Mesothelial cell of epicardium (in vitro differentiated cells): Measurements from ENCODE around the gene FBXL16. TPM values are rescaled to one million over a fixed set of nuclear protein-coding genes. Genes with fewer than 3 reads are reported as not detected.

ENCODE experiments used
- DNase-seq, 2 experiments: peaks; one replicate each; pipeline ENCODE4 v3.0.0; 2021; ENCODE audit warnings: low spot score in 2 of 2; ENCODE audit not compliant: unreplicated experiment in 2 of 2
- H3K27ac Mint-ChIP-seq: 2 replicates; pipeline ENCODE4 v1.8.0; 2021; ENCODE audit warnings: mixed read lengths
- H3K27me3 Mint-ChIP-seq: 2 replicates; pipeline ENCODE4 v1.8.0; 2021; ENCODE audit warnings: low read depth, mixed read lengths
- H3K36me3 Mint-ChIP-seq: 2 replicates; pipeline ENCODE4 v1.8.0; 2021; ENCODE audit warnings: mixed read lengths
- H3K4me1 Mint-ChIP-seq: 2 replicates; pipeline ENCODE4 v1.8.0; 2021; ENCODE audit warnings: mixed read lengths
- H3K4me3 Mint-ChIP-seq: 2 replicates; pipeline ENCODE4 v1.8.0; 2021; ENCODE audit warnings: mild to moderate bottlenecking, moderate library complexity, mixed read lengths
- H3K9me3 Mint-ChIP-seq: 2 replicates; pipeline ENCODE4 v1.8.0; 2021; ENCODE audit warnings: mixed read lengths
- CTCF ChIP-seq: fragments of 200-600 bp; sonication (generic); IDR thresholded peaks from one replicate; pipeline ENCODE4 v1.5.0; 2021; ENCODE audit warnings: antibody characterized with exemption; ENCODE audit not compliant: unreplicated experiment
- total RNA-seq: library from RNA; stranded (reverse); gene quantifications from 3 replicates; pipeline ENCODE4 v1.2.1, GENCODE V29; 2021

The FBXL16 gene
- total RNA-seq, 1 donor from 2014 or later = 0.85 TPM

DNA sequence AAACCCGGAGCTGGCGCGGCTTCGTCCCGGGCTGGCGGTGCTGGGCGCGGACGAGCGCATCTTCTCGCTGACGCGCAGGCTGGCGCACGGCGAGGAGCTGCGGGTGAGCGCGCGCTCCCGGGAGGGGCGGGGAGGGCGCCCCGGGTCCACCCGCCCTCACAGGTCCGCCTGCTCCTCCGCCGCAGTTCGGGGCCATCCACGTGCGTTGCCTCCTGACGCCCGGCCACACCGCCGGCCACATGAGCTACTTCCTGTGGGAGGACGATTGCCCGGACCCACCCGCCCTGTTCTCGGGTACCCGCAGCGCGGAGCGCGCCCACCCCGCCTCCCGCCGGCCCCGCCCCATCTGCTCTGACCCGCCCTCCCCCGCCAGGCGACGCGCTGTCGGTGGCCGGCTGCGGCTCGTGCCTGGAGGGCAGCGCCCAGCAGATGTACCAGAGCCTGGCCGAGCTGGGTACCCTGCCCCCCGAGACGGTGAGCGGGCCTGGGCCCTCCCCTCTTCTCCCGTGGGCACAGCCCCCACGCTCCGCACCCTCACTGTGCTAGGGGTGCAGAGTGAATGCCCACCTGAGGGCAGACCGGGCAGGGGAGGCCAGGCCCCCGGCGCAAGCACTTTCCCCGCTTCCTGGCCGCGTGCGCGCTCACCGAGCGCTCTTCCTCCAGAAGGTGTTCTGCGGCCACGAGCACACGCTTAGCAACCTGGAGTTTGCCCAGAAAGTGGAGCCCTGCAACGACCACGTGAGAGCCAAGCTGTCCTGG, 22.7 kb upstream of the FBXL16 start:
- no peaks in the 10 kb centered on the region for H3K9me3 Mint-ChIP-seq
- no peak for TF ChIP-seq CTCF

DNA sequence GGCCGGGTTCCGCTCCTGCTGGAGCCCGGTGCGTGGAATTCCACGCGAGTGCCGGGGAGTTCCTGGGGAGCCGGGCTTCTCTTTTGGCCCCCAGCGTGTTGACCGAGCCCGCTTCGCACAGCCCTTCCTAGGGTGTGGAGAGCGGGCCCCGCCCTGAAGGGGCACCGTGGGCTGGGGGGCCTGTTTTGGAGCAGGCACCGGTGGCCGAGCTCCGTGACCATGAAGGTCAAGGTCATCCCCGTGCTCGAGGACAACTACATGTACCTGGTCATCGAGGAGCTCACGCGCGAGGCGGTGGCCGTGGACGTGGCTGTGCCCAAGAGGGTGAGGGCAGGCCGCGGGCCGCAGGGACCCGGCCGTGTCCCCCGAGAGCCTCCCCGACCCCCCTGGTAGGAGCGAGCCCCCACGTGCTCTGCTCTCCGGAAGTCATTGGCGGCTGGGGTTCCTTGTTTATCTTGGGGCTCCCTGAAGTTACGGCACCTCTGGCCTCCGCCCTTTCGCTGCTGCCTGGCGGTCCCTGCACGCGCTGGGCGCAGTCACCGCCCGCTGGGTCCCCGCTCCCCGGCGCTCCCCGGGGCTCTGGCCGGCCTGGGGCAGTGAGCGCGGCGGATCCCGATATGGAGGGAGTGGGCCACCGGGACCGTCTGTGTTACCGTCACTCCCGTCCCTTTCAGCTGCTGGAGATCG, 21.8 kb upstream of the FBXL16 start:
- DNase-seq = no peak
- H3K27ac Mint-ChIP-seq = no peak overlapping the region
- H3K9me3 Mint-ChIP-seq = no peaks in the 10 kb centered on the region
- peaks cover 18% of the 10 kb centered on the region for H3K27me3 Mint-ChIP-seq
- no peaks in the 10 kb centered on the region for H3K4me1 Mint-ChIP-seq
- peak overlapping the region; percentile 20 for H3K4me3 Mint-ChIP-seq
- no peaks in the 10 kb centered on the region for H3K36me3 Mint-ChIP-seq
- TF ChIP-seq CTCF = no peak

More for the DNA sequence above, 22.7 kb upstream of the FBXL16 start:
- Mint-ChIP-seq H3K4me1 (no peaks in the 10 kb centered on the region), H3K27ac (no peak overlapping the region), H3K27me3 (peaks cover 18% of the 10 kb centered on the region), H3K4me3 (peak overlapping the region; percentile 53), H3K36me3 (peaks cover 1% of the 10 kb centered on the region)
- DNase-seq = peak in 1 of 2 experiments; percentile 58

GRCh38 chr16:726438-727290, 21.1 kb upstream of the FBXL16 start, which contains the start of the genes CCDC78 and HAGHL:
CCDC78 (minus strand) TSS chr16:726443; CDS start chr16:726367, 76 bp downstream.
HAGHL (plus strand) TSS chr16:727106; CDS start chr16:727510, 404 bp downstream.
- Mint-ChIP-seq H3K4me3 (peak within 1 kb of the TSS; percentile 60), H3K27ac (no peak within 1 kb of the TSS), H3K27me3 (peaks cover 18% of the 10 kb centered on the region), H3K36me3 (no peaks in the 10 kb centered on the region), H3K4me1 (no peaks in the 10 kb centered on the region), H3K9me3 (no peaks in the 10 kb centered on the region)
- no peak for DNase-seq
- no peak for TF ChIP-seq CTCF

DNA sequence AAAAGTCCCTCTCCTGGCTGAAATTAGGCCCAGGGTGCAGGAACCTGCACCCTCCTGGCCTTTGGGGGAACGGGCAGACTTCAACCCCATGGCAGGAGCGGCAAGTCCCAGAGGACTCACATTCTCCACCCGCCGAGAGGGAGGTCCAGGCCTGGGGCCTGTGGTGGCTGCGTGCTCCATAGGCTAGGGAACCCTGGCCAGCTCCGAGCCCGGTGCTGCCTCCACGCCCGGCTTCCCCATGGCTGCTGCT, 20.5 kb upstream of the FBXL16 start:
- no peak for DNase-seq
- peak overlapping the region; percentile 60 for H3K4me3 Mint-ChIP-seq
- H3K9me3 Mint-ChIP-seq = no peaks in the 10 kb centered on the region
- H3K4me1 Mint-ChIP-seq = no peaks in the 10 kb centered on the region
- H3K27me3 Mint-ChIP-seq = peaks cover 18% of the 10 kb centered on the region
- no peak for TF ChIP-seq CTCF
- H3K27ac Mint-ChIP-seq = no peak overlapping the region
- H3K36me3 Mint-ChIP-seq = no peaks in the 10 kb centered on the region

- Mint-ChIP-seq H3K36me3 (no peaks in the 10 kb centered on the region), H3K27me3 (peaks cover 18% of the 10 kb centered on the region), H3K4me3 (peak overlapping the region; percentile 8), H3K9me3 (no peaks in the 10 kb centered on the region), H3K27ac (no peak overlapping the region), H3K4me1 (no peaks in the 10 kb centered on the region)
- DNase-seq = no peak
- TF ChIP-seq CTCF = no peak
Observed at GRCh38 chr16:725463-726187, 20.0 kb upstream of the FBXL16 start.
